Activated T-helper 17 cell treated with anti-CD3 and anti-CD28 coated beads, Interleukin-2, amount 50 U/mL, for 72 hours (primary cell): ENCODE measurements around the gene POU2F2. TPM values are rescaled to one million over a fixed set of nuclear protein-coding genes. Genes with fewer than 3 reads are reported as not detected.
"Not testable (repeated sequence)": the region's sequence is repeated elsewhere in the genome, so short reads cannot be mapped to it uniquely, and the experiment has no call there.

Experiments used
- ATAC-seq: fragments of 150-1000 bp; cut with Tn5 transposase; replicated peaks from 2 replicates; pipeline ENCODE4 v1.10.0; 2021; ENCODE audit warnings: mild to moderate bottlenecking, moderate library complexity
- H3K27ac Mint-ChIP-seq: one replicate; pipeline ENCODE4 v1.8.0; 2022; ENCODE audit warnings: mixed read lengths
- H3K27me3 Mint-ChIP-seq: one replicate; pipeline ENCODE4 v1.8.0; 2022; ENCODE audit warnings: mixed read lengths
- H3K36me3 Mint-ChIP-seq: one replicate; pipeline ENCODE4 v1.8.0; 2022; ENCODE audit warnings: low read depth, mild to moderate bottlenecking, mixed read lengths
- H3K4me1 Mint-ChIP-seq: one replicate; pipeline ENCODE4 v1.8.0; 2022; ENCODE audit warnings: mixed read lengths
- H3K4me3 Mint-ChIP-seq: one replicate; pipeline ENCODE4 v1.8.0; 2022; ENCODE audit warnings: mild to moderate bottlenecking, mixed read lengths
- H3K9me3 Mint-ChIP-seq: one replicate; pipeline ENCODE4 v1.8.0; 2022; ENCODE audit warnings: mixed read lengths
- total RNA-seq, 2 donors: library from RNA; stranded (reverse); gene quantifications; one replicate each; pipeline ENCODE4 v1.2.3, GENCODE V29; 2022

Gene POU2F2
- total RNA-seq, 2 donors from 2014 or later, result 33.1 to 95.9 TPM

DNA sequence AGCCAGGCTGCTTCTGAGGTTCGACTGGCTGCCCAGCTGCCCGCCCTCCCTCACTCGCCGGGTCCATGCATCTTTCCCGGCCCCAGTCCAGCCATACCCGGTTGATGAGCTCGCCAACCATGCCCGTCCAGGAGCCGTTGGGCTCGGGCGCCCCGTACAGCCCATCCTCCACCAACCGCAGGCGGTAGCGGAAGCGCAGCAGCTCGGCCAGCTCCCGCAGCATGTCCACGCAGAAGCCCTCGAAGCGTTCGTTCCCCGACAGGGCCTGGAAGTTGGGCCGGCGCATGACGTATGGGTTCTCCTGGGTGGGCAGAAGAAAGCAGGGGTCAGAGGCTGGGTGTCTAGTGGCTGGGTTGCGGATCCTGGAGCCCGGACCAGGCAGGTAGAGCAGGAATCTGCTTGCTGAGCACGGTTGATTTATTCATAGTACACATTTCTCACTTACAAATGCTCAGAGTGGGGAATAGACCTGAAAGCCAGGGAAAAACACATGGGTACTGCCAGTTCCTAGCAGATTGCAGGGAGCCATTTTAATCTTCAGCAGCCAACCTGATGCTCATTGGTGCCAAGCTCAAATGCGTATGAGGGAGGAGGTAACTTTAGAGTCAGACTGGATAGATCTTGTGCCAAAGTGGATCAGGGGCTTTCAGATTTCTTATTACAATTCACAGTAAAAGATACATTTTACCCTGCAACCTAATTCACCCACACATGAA is 89.6 kb downstream of the POU2F2 start:
- Mint-ChIP-seq H3K9me3 (no peaks in the 10 kb centered on the region), H3K36me3 (no peaks in the 10 kb centered on the region), H3K4me3 (no peak overlapping the region), H3K27ac (no peak overlapping the region), H3K4me1 (no peaks in the 10 kb centered on the region), H3K27me3 (peaks cover 7% of the 10 kb centered on the region)
- no peak for ATAC-seq

DNA sequence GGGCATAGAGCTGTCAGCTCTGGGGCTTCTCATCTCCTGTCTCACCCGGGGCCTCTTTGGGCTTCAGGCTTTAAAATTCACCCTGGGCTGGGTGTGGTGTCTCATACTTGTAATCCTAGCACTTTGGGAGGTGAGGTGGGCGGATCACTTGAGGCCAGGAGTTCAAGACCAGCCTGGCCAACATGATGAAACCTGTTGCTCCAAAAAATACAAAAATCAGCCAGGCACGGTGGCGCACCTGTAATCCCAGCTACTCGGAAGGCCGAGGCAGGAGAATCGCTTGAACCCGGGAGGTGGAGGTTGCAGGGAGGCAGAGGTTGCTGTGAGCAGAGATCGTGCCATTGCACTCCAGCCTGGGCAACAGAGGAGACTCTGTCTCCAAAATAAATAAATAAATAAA is 91.8 kb downstream of the POU2F2 start:
- not testable (repeated sequence) for H3K27me3 Mint-ChIP-seq, H3K4me3 Mint-ChIP-seq, H3K36me3 Mint-ChIP-seq, ATAC-seq, H3K9me3 Mint-ChIP-seq, H3K4me1 Mint-ChIP-seq, H3K27ac Mint-ChIP-seq

DNA sequence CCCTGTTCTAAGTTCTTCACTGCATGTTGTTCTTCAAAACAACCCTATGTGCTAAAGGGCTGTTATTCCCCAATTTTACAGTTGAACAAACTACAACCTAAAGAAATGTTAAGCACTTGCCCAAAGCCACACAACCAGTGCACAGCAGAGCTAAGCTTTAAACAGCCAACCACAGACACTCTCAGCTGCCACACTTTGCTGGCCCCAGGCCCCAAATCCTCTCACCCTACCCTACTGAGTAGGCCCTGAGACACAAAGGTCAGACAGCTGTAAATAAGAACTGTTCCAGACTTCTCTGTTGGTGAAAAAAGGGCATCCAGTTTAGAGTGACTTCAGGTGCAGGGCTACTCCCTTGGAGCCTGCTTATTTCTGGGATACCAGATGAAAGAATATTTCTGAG is 92.2 kb downstream of the POU2F2 start:
- Mint-ChIP-seq H3K4me1 (no peaks in the 10 kb centered on the region), H3K27ac (no peak overlapping the region), H3K27me3 (peaks cover 3% of the 10 kb centered on the region), H3K9me3 (no peaks in the 10 kb centered on the region), H3K4me3 (no peak overlapping the region), H3K36me3 (no peaks in the 10 kb centered on the region)
- ATAC-seq, result no peak

DNA sequence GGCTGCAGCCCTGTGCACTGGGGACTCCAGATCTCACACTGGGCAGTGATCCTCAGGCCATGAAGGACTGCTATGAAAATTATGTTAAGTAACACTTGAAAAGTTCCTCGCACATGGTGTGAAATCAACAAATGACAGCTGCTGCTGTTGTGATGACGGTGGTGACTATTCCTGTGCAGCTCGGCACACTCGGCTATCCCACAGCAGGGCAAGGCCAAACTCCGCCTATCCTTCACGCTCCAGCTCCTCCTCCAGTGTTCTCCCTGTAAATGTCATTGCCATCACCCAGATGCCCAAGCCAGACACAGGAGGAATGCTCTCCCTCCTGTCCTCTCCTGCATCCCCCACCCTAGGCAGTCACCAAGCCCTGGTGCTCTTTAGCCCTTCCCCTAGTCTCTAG is 93.6 kb downstream of the POU2F2 start:
- Mint-ChIP-seq H3K27me3 (peaks cover 8% of the 10 kb centered on the region), H3K4me3 (no peak overlapping the region), H3K4me1 (peaks cover 5% of the 10 kb centered on the region), H3K27ac (no peak overlapping the region), H3K9me3 (no peaks in the 10 kb centered on the region), H3K36me3 (no peaks in the 10 kb centered on the region)
- ATAC-seq, result no peak

DNA sequence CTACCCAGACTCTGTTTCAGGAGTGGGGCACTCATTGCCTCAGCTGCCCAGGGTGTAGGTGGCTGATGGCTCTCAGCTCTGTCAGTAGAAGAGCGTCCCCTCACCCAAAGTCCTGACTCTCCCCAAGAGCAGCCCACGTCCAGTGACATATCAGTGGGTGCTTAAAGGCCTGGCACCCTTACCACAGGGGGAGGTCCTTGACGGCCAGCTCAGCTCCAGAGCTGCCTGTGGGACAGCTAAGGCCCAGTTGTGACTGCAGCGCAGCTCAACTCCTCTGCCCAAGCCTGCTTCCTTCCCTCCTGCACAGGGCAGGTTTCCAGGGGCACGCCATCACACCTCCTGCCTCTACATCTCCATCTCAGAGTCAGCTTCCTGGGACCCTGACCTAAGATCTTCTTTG is 94.6 kb downstream of the POU2F2 start:
- H3K27me3 Mint-ChIP-seq, result peaks cover 11% of the 10 kb centered on the region
- no peak for ATAC-seq
- H3K4me3 Mint-ChIP-seq, result no peak overlapping the region
- no peaks in the 10 kb centered on the region for H3K36me3 Mint-ChIP-seq
- H3K4me1 Mint-ChIP-seq, result peaks cover 5% of the 10 kb centered on the region
- no peaks in the 10 kb centered on the region for H3K9me3 Mint-ChIP-seq
- peak overlapping the region; percentile 33 for H3K27ac Mint-ChIP-seq

Other genes starting within 250 kb of the POU2F2 start
- 100 to 1,000 TPM; 255 to 337 TPM for gene ARHGEF1, start 249.3 kb downstream of the POU2F2 start, total RNA-seq
- gene ERFL, start 204.0 kb downstream of the POU2F2 start, total RNA-seq, result 1 to 10 TPM in 1 of 2 donors, under 1 TPM in 1; 0.89 to 2.1 TPM
- 10 to 100 TPM; 37.6 to 54.7 TPM for gene RABAC1, start 173.1 kb downstream of the POU2F2 start, total RNA-seq
- gene ATP1A3, start 138.2 kb downstream of the POU2F2 start, total RNA-seq, result 1 to 10 TPM; 1.7 to 5.0 TPM
- 1 to 10 TPM in 1 of 2 donors, under 1 TPM in 1; 0.37 to 1.7 TPM for gene GRIK5, start 62.2 kb downstream of the POU2F2 start, total RNA-seq
- 10 to 100 TPM; 12.1 to 12.5 TPM for gene ZNF574, start 56.3 kb downstream of the POU2F2 start, total RNA-seq
- gene DEDD2, start 85.2 kb upstream of the POU2F2 start, total RNA-seq, result 10 to 100 TPM; 37.4 to 45.7 TPM
- gene ZNF526, start 87.9 kb upstream of the POU2F2 start, total RNA-seq, result 10 to 100 TPM; 17.2 to 18.0 TPM
- 10 to 100 TPM; 30.3 to 47.2 TPM for gene GSK3A, start 110.2 kb upstream of the POU2F2 start, total RNA-seq
- 10 to 100 TPM; 44.8 to 49.7 TPM for gene ERF, start 122.7 kb upstream of the POU2F2 start, total RNA-seq
- 100 to 1,000 TPM in 1 of 2 donors, 10 to 100 TPM in 1; 85.4 to 165 TPM for gene CIC, start 136.8 kb upstream of the POU2F2 start, total RNA-seq
- 1 to 10 TPM; 1.3 to 1.4 TPM for gene PRR19, start 169.7 kb upstream of the POU2F2 start, total RNA-seq
- gene PAFAH1B3, start 170.2 kb upstream of the POU2F2 start, total RNA-seq, result 10 to 100 TPM; 42.0 to 60.2 TPM
- gene TMEM145, start 180.9 kb upstream of the POU2F2 start, total RNA-seq, result 1 to 10 TPM in 1 of 2 donors, under 1 TPM in 1; 0.50 to 1.6 TPM
- gene MEGF8, start 193.2 kb upstream of the POU2F2 start, total RNA-seq, result 1 to 10 TPM; 3.0 to 3.1 TPM